GM19395 (cell line): ENCODE data around the gene PACS1.
A peak's percentile ranks its signal among the peaks of the same experiment; 100 is the strongest.
"Not testable (repeated sequence)": the region's sequence is repeated elsewhere in the genome, so short reads cannot be mapped to it uniquely, and the experiment has no call there.

Experiments used
- ATAC-seq: cut with Tn5 transposase; IDR thresholded peaks from one replicate; pipeline ENCODE4 v1.9.1; 2021; ENCODE audit warnings: mild to moderate bottlenecking, moderate library complexity; ENCODE audit not compliant: unreplicated experiment

Gene PACS1

GRCh38 chr11:66267379-66268243 is 197.5 kb downstream of the PACS1 start:
- ATAC-seq = peak; percentile 44

- ATAC-seq = peak; percentile 74
Observed at GRCh38 chr11:66268244-66268951, 198.3 kb downstream of the PACS1 start, which contains the start of gene RAB1B. TSS of gene RAB1B (plus strand) at chr11:66268639. CDS start at chr11:66268680, 41 bp downstream.

DNA sequence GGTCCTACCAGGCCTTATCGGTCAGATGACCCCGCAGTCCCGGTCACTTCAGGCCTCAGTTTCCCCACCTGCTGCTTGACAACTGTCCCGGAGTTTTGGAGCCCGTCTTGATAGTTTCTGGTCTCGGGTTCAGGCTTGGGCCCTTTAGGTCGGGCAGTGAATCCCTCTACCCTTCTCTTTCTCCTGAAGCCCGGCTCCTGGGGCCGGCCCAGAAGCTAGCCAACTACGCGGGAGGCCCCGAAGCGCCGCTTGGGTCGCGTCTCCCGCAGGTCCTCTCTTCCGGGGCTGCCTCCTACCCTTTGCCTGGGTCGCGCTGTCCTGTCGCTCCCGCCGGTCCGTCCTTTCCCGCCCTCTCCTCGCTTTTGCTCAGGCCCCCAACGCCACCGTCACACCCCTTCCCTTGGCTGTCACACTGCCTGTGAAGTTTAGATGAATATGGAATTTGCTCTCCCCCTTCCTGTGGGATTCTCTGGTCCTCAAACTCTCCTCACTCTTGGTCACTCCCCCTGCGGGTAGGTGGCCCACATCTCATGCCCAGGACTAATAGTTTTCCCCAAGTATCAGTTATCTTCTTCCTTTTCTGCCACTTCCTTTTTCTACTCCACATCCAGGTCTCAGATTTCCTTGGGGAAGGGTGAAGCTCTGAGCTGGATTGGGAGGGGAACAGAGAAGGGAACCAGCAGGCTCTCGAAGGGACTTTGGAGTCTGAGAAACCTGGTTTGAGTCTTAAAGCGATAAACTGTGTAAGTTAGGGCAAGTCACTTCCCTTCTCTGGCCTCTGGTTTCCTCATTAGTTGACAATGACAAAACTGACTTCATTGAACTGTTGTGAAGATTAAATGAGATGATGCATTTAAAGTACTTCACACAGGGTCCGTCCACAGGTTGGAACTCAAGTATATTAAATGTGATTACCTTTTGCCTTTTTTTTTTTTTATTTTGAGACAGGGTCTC is 199.2 kb downstream of the PACS1 start:
- no peak for ATAC-seq

- no peak for ATAC-seq
Observed at GRCh38 chr11:66271816-66272215, 201.7 kb downstream of the PACS1 start.

DNA sequence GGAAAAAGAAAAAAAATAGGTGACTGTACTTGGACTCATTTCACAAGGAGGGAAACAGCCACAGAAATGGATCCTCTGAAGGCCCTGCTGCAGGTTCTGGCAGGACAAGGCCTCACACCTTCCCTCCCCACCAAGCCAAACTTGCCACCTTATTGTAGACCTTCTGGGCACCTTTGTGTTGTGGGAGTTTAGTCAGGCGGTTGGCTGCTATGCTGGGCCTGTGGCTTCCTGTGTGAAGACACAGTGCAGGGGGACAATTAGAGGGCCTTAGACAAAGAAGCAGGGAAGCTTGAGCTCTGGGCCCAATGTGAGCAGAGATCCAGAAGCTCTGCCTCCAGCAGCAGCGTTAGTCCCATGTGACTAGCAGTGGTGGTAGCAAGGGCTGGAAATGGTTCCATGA is 202.5 kb downstream of the PACS1 start:
- no peak for ATAC-seq

DNA sequence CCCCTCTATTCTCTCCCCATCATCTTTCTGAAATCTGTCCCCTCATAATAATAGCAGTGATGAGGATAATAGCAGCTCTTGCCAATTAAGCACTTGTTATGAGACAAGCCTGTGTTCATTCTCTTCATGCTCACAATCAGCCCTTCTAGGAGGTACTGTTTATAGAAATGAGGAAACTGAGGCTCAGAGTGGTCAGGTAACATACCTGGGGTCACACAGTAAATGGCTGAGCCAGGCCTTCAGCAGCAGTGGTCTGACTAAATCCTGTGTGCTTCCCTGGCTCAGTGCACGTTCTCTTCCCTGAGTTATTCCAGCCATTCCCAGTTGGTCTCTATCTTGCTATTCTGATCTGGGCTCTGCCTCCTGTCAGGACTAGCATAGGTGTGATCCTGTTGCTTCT is 204.1 kb downstream of the PACS1 start:
- ATAC-seq = no peak

DNA sequence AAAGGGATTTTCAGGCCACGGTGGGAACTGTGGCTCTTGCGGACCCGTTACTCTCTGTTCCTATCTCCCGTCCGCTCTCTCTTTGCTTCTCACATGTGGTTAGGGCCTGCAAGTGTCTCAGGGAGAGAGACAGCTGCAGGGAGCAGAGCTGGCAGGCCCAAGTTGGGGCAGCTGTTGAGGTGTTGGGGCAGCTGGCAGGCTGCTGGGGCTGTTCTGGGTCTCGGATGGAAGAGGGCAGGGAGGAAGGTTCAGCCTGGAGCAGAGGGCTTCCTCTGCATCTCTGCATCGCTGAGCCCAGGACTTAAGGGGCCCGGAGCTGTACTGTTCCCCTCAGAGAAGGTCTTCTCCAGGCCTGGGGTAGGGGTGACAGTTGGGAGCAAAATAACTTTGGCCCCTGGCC is 205.3 kb downstream of the PACS1 start:
- ATAC-seq = no peak

DNA sequence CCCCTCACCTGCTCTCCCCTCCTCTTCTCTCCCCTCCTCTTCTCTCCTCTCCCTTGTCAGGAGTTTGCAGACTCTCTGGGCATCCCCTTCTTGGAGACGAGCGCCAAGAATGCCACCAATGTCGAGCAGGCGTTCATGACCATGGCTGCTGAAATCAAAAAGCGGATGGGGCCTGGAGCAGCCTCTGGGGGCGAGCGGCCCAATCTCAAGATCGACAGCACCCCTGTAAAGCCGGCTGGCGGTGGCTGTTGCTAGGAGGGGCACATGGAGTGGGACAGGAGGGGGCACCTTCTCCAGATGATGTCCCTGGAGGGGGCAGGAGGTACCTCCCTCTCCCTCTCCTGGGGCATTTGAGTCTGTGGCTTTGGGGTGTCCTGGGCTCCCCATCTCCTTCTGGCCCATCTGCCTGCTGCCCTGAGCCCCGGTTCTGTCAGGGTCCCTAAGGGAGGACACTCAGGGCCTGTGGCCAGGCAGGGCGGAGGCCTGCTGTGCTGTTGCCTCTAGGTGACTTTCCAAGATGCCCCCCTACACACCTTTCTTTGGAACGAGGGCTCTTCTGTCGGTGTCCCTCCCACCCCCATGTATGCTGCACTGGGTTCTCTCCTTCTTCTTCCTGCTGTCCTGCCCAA is 206.0 kb downstream of the PACS1 start:
- ATAC-seq = no peak

GRCh38 chr11:66276619-66277018 is 206.5 kb downstream of the PACS1 start:
- ATAC-seq = not testable (repeated sequence)

DNA sequence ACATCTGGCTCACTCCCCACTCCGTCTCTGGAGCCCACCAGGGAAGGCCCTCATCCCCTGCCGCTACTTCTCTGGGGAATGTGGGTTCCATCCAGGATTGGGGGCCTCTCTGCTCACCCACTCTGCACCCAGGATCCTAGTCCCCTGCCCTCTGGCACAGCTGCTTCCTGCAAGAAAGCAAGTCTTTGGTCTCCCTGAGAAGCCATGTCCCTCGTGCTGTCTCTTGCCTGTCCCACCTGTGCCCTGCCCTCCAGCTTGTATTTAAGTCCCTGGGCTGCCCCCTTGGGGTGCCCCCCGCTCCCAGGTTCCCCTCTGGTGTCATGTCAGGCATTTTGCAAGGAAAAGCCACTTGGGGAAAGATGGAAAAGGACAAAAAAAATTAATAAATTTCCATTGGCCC is 207.0 kb downstream of the PACS1 start:
- ATAC-seq = not testable (repeated sequence)

DNA sequence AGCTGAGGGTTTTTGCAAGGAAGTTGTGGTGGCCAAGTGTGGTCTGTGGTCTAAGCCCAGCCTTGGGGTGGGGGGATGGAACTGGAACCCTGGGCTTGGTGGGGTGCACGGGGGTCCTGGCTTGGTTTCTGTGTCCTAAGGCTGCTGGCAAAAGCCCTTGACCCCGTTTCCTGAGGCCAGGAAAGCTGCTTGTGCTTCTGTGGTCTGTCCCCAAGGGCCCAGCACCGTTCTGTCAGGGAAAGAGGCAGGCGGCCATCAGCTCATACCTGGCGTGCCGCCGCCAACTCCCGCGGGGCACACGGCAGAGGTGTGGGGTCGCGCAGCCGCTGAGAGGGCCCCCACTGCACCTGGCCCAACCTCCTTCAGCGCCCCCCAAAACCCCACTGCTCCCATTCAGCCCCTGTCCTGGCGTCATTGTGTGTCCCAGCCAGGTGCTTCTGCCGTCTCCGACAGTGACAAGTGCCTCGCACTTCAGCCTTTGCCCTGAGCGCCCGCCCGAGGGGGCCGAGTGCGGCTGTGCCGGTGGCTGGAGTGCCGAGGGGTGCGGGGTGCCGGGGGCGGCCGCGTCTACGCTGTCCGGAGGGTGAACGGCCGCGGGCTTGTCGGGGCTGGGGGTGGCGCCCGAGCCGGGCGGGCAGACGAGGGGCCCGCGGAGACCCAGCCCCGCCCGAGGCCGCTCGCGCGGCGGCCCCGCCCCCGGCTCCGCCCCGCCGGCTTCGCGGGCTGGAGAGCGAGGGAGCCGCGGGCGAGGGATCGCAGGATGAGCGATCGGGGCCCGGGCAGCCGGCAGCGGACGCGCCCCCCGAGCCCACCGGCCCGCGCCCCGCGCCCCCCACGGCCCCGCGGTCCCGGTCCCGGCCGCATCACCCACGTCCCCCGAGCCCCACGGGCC is 207.6 kb downstream of the PACS1 start, which contains the start of gene CNIH2:
TSS of gene CNIH2 (plus strand) at position 705 of the 892 bp plus-strand sequence. CDS start 282 bp downstream, outside the sequence.
- ATAC-seq = no peak

- ATAC-seq = no peak
Observed at GRCh38 chr11:66278363-66279091, 208.5 kb downstream of the PACS1 start.

DNA sequence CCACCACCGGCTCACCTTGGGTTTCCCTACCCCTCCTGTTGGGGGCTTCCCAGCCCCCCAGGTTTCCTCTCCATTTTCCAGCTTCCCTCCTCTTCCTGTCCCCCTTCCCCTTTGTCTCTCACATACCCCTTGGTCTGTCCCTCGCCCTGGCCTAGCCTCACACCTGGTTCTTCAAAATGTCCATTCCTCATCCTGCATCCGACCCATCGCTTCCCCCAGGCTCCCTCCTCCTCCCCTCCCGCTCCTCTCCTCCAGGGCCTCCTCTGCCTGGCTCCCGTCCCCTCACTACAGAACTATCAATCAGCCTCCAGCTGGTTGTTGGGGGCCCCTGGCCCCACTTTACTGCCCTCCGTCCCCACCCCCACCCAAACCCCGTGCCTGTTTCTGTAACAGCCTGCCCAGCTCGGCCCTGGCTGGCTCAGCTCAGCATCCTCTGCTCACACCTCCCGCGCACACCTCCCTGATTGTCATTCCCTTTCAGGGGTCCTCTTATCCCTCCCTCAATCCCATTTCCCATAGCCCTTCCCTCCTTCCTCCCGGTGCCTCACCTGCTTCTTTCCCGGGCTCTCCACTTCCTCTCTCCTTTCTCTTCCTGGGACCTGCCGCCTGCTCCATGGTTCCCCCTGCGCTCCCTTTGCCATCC is 209.1 kb downstream of the PACS1 start:
- ATAC-seq = no peak

DNA sequence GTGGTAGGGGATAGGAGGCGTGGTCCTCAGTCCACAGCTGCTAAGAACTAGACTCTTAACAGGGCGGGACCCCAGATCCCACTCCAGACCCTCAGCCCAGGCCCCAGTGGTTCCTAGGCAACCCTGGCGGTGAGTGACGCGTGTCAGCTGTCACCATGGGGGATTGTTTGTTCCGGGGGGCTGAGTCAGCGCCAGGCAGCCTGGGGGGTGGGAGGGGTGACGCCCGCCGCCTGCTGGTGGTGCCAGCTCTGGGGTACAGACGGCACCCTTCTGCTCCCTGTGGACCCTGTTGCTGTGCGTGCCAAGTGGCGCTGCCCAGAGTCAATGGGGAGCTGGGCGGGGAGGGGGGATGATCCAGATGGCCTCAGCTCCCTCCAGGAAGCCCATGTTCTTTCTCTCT is 210.4 kb downstream of the PACS1 start:
- ATAC-seq = no peak

- ATAC-seq = no peak
Observed at GRCh38 chr11:66281001-66281400, 210.9 kb downstream of the PACS1 start.

DNA sequence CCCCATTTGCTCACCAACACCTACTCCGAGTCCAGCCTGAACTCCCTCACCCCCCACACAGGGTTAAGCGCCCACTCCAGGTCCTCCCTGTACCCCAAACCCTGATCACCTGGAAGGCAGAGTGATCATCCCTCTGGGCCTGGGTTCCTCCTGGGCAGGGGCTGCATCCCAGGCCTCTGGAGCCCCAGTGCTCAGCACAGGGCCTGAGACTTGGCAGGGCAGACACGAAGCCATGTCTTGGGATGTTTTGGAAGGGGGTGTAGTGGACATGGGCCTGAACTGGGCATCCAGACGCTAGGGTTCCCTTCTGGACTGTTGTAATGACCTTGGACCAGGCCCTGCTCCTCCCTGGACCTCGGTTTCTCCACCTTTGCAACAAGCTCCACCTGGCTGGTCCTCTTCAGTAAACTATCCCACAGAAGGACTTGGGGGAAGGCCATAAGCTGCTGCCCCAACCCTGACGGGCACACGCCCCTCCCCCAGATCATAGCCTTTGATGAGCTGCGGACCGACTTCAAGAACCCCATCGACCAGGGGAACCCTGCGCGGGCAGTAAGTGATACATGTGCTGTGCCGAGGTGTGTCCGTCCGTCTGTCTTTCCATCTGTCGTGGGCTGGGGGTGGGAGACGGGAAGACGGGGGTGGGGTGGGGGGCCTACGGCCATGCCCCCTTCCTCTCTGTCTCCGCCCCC is 211.8 kb downstream of the PACS1 start:
- ATAC-seq = no peak
